Measurements from ENCODE around the gene BRF1.

The BRF1 gene

DNA sequence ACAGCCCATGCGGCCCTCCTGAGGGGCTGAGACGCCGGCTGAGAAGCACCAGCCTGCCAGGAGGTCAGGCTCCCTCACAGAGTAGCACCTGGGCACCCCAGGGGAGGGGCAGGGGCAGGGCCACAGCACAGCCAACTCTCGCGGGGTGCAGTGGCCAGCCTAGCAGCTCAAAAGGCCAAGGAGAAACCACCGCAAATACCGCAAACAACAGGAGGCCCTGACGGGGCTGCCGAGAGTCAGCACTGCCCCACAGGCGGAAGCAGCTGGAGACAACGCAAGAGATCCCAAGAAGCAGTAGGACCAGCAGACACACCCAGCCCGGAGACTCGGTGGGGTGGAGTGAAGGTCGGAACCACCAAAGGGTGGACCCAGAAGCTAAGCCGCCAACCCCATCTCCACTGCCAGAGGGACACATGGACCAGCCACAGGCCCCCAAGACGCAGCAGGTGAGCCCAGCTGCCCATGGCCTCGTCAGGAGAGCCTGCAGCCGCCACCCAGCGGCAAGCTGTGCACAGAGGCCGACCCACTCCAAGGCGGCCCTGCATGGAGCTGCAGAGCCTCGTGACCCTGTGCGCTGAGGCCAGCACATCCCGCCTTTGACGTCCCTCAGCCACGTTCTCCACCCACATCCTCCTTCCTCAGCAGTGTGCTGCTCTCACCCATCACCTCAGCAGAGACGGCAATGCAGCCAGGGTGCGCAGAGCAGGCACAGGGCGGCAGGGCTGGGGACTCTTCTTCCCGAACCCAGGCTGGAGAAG is 84.1 kb downstream of the BRF1 start:
- Histone ChIP-seq H3K4me2 (ENCODE audit: low read length) (no peak overlapping the region), H3K36me3 (ENCODE audit: insufficient read depth, low read length) (peaks cover 23% of the 10 kb centered on the region), H3K4me3 (ENCODE audit: low read length) (no peak overlapping the region), H3K9me3 (replicated peaks; ENCODE audit: low read length) (no peaks in the 10 kb centered on the region), H3K27me3 (ENCODE audit: control insufficient read depth, insufficient read depth, low read length) (no peaks in the 10 kb centered on the region), H3K9ac (ENCODE audit: low read depth, low read length) (no peak overlapping the region), H3K4me1 (ENCODE audit: control insufficient read depth, insufficient read depth, low read length) (no peaks in the 10 kb centered on the region)

- Histone ChIP-seq H3K9me3 (replicated peaks; ENCODE audit: low read length) (no peaks in the 10 kb centered on the region), H3K4me3 (ENCODE audit: low read length) (no peak overlapping the region), H3K4me1 (ENCODE audit: control insufficient read depth, insufficient read depth, low read length) (no peaks in the 10 kb centered on the region), H3K27me3 (ENCODE audit: control insufficient read depth, insufficient read depth, low read length) (no peaks in the 10 kb centered on the region), H3K9ac (ENCODE audit: low read depth, low read length) (no peak overlapping the region), H3K4me2 (ENCODE audit: low read length) (no peak overlapping the region), H3K36me3 (ENCODE audit: insufficient read depth, low read length) (peaks cover 14% of the 10 kb centered on the region)
Observed at GRCh38 chr14:105215602-105216001, 85.2 kb downstream of the BRF1 start.

GRCh38 chr14:105214324-105214915 is 86.4 kb downstream of the BRF1 start:
- Histone ChIP-seq H3K4me3 (ENCODE audit: low read length) (no peak overlapping the region), H3K27me3 (ENCODE audit: control insufficient read depth, insufficient read depth, low read length) (no peaks in the 10 kb centered on the region), H3K36me3 (ENCODE audit: insufficient read depth, low read length) (peaks cover 12% of the 10 kb centered on the region), H3K9ac (ENCODE audit: low read depth, low read length) (no peak overlapping the region), H3K4me1 (ENCODE audit: control insufficient read depth, insufficient read depth, low read length) (no peaks in the 10 kb centered on the region), H3K4me2 (ENCODE audit: low read length) (no peak overlapping the region), H3K9me3 (replicated peaks; ENCODE audit: low read length) (no peaks in the 10 kb centered on the region)

- no peaks in the 10 kb centered on the region for H3K9me3 ChIP-seq (replicated peaks; ENCODE audit: low read length)
- H3K4me3 ChIP-seq (ENCODE audit: low read length): no peak overlapping the region
- no peaks in the 10 kb centered on the region for H3K4me1 ChIP-seq (ENCODE audit: control insufficient read depth, insufficient read depth, low read length)
- H3K4me2 ChIP-seq (ENCODE audit: low read length): no peak overlapping the region
- H3K36me3 ChIP-seq (ENCODE audit: insufficient read depth, low read length): peaks cover 4% of the 10 kb centered on the region
- no peaks in the 10 kb centered on the region for H3K27me3 ChIP-seq (ENCODE audit: control insufficient read depth, insufficient read depth, low read length)
- no peak overlapping the region for H3K9ac ChIP-seq (ENCODE audit: low read depth, low read length)
Observed at GRCh38 chr14:105213361-105213760, 87.4 kb downstream of the BRF1 start.

DNA sequence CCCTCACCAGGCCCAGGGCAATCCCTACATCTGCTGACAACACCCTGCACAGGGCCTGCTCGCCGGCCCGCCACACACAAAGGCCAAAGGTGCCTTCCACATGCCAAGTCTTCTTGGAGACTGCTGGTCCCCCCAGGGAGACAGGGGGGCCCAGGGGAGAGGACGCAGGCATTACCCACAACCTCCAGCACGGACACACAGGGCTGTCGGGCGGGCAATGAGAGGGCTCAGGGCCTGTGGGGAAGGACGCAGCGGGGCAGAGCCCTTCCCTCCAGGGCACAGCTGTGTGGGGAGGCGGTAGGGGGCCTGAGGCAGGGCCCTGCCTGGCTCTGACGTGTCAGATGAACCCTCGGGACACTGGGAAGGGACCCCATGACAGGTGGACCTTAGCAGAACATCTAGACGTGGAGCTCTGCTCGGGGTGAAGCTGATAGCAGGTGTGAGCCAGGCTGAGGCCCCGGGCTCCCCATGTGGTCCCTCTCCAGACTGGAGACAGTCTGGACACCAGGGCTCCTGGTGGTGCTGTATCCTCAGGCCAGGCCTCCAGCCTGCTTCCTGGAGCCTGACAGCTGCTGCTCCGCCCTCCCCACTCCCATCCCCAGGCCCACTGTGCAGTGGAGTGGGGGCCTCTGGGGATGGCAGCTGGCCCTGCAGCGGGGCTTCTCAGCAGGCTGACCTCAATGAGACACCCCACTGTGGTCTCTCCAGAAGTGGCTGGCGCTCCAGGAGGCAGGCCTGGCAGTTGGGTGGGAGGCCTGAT is 88.1 kb downstream of the BRF1 start:
- Histone ChIP-seq H3K4me3 (ENCODE audit: low read length) (no peak overlapping the region), H3K4me2 (ENCODE audit: low read length) (no peak overlapping the region), H3K36me3 (ENCODE audit: insufficient read depth, low read length) (peaks cover 4% of the 10 kb centered on the region), H3K9me3 (replicated peaks; ENCODE audit: low read length) (no peaks in the 10 kb centered on the region), H3K27me3 (ENCODE audit: control insufficient read depth, insufficient read depth, low read length) (no peaks in the 10 kb centered on the region), H3K9ac (ENCODE audit: low read depth, low read length) (no peak overlapping the region), H3K4me1 (ENCODE audit: control insufficient read depth, insufficient read depth, low read length) (no peaks in the 10 kb centered on the region)

- Histone ChIP-seq H3K4me3 (ENCODE audit: low read length) (no peak overlapping the region), H3K4me1 (ENCODE audit: control insufficient read depth, insufficient read depth, low read length) (no peaks in the 10 kb centered on the region), H3K9me3 (replicated peaks; ENCODE audit: low read length) (no peaks in the 10 kb centered on the region), H3K36me3 (ENCODE audit: insufficient read depth, low read length) (no peaks in the 10 kb centered on the region), H3K9ac (ENCODE audit: low read depth, low read length) (no peak overlapping the region), H3K27me3 (ENCODE audit: control insufficient read depth, insufficient read depth, low read length) (no peaks in the 10 kb centered on the region), H3K4me2 (ENCODE audit: low read length) (no peak overlapping the region)
Observed at GRCh38 chr14:105211758-105212089, 89.1 kb downstream of the BRF1 start.

DNA sequence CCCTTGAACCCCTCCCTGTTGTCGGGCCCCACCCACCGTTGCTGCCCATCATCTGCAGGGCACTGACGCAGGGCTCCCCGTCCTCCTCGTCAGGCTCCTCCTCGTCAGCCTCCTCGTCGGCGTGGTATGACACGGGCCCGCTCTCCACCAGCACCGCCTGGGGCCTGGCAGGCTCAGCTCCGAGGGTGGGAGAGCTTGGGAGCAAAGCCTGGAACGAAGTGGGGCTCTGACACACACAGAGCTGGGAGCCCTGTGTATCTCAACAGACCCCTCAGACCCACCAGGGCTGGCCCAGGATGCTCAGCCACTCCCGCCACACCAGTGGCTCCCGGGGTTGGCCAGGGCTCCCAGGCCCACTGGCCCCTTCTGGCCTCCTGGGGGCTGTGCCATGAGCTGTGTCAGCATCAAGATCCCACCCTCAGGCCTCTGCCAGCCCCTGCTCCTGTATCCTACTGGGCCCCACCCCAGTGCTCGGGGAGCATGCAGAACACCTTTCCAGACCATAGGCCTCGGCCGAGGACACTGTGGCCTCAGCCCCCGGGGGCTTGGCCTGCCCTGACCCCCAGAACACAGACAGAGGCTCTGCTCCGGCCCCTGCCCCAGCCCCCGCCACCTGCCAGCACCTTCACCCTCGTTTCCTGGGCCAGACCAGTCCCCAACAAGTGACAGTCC is 89.6 kb downstream of the BRF1 start:
- Histone ChIP-seq H3K4me1 (ENCODE audit: control insufficient read depth, insufficient read depth, low read length) (no peaks in the 10 kb centered on the region), H3K9ac (ENCODE audit: low read depth, low read length) (no peak overlapping the region), H3K9me3 (replicated peaks; ENCODE audit: low read length) (no peaks in the 10 kb centered on the region), H3K27me3 (ENCODE audit: control insufficient read depth, insufficient read depth, low read length) (no peaks in the 10 kb centered on the region), H3K4me2 (ENCODE audit: low read length) (no peak overlapping the region), H3K4me3 (ENCODE audit: low read length) (no peak overlapping the region), H3K36me3 (ENCODE audit: insufficient read depth, low read length) (no peaks in the 10 kb centered on the region)

DNA sequence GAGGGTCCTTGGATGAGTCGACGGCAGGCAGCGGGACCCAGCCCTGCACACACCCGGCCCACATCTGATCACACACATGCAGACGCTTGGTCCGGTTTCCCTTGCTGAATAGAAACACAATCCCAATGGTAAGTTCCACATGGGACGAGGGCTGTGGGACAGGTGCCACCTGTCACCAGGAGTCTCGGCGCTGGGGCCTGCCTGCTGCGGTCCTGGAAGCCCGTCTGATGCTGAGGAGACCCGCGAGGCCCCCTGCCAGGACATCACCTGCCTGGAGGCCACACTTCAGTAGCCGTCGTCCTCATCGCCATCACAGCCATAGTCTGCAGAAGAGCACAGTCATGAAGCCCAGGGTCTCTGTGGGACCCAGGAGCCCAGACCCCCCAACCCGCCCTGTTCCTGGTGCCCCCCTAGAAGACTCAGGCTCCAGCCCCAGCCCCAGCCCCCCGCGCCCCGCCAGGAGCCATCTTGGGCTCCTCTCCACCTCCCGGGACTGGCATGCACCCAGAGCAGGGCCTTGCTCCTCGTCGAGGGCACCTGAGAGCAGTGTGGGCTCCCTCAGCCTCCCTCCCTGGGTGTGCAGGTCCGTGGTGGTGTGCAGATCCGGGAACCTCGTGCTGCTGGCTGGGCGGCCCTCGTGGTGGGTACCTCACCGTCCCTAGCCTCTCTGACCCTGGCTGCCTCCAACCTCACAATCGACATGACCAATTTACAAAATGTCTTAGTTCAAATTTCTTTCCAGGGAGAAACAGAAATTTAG is 90.4 kb downstream of the BRF1 start:
- H3K4me2 ChIP-seq (ENCODE audit: low read length): no peak overlapping the region
- H3K9me3 ChIP-seq (replicated peaks; ENCODE audit: low read length): no peaks in the 10 kb centered on the region
- no peak overlapping the region for H3K4me3 ChIP-seq (ENCODE audit: low read length)
- H3K4me1 ChIP-seq (ENCODE audit: control insufficient read depth, insufficient read depth, low read length): no peaks in the 10 kb centered on the region
- no peak overlapping the region for H3K9ac ChIP-seq (ENCODE audit: low read depth, low read length)
- H3K36me3 ChIP-seq (ENCODE audit: insufficient read depth, low read length): no peaks in the 10 kb centered on the region
- H3K27me3 ChIP-seq (ENCODE audit: control insufficient read depth, insufficient read depth, low read length): no peaks in the 10 kb centered on the region

DNA sequence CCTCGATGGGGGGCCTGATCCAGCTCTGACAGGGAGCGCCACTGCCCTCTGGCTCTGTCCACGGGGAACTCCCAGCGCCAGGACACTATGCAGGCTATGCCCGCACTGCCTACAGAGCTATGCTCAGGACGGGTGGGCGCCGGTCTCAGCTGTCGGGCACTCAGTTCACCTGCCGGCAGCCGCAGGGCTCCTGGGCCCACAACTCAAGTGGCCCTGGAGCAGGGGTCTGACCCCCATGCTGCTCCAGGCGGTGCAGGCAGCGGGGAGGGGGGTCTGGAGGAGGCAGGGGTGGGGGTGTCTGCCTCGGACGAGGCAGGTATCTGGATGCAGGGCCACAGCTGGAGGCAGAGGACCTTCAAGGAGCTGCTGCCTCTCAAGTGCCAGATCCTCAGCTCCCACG is 91.2 kb downstream of the BRF1 start:
- Histone ChIP-seq H3K4me1 (ENCODE audit: control insufficient read depth, insufficient read depth, low read length) (peaks cover 2% of the 10 kb centered on the region), H3K27me3 (ENCODE audit: control insufficient read depth, insufficient read depth, low read length) (no peaks in the 10 kb centered on the region), H3K36me3 (ENCODE audit: insufficient read depth, low read length) (no peaks in the 10 kb centered on the region), H3K9me3 (replicated peaks; ENCODE audit: low read length) (no peaks in the 10 kb centered on the region), H3K4me2 (ENCODE audit: low read length) (no peak overlapping the region), H3K9ac (ENCODE audit: low read depth, low read length) (no peak overlapping the region), H3K4me3 (ENCODE audit: low read length) (no peak overlapping the region)

DNA sequence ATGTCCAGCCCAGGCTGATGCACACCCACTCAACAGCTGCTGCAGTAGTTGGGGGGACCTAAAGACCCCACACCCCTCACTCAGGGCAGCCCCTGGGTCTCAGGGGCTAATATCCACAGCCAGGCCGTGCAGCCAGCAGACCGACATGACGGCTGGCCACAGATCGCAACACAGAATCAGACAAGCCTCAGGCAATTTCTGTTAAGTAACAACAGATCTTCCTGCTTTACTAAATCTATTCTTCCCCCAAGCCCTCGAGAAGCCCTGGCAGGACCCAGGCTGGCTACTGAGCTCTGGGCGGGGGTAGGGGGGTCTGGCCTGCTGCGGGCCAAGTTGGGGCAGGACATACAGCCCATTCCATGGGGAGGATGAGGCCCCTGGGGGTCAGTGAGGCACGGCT is 91.7 kb downstream of the BRF1 start:
- Histone ChIP-seq H3K27me3 (ENCODE audit: control insufficient read depth, insufficient read depth, low read length) (no peaks in the 10 kb centered on the region), H3K36me3 (ENCODE audit: insufficient read depth, low read length) (no peaks in the 10 kb centered on the region), H3K9ac (ENCODE audit: low read depth, low read length) (no peak overlapping the region), H3K4me3 (ENCODE audit: low read length) (no peak overlapping the region), H3K4me2 (ENCODE audit: low read length) (no peak overlapping the region), H3K4me1 (ENCODE audit: control insufficient read depth, insufficient read depth, low read length) (peaks cover 7% of the 10 kb centered on the region), H3K9me3 (replicated peaks; ENCODE audit: low read length) (no peaks in the 10 kb centered on the region)

DNA sequence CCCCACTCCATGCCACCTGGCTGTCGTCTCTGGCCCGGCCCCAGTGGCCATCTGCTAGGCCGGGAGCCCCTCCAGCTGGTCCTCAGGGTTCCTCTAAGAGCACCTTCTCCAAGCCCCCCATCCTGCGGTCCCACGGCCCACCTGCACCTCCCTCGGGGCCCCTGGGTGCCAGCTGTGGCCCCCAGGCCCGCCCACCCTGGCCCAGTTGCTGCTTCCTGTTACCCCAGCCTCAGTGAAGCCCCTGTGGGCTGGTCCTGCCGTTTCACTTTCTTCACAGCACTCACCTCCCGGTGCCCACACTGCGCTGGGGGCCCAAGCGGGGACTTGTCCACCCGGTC is 92.1 kb downstream of the BRF1 start:
- Histone ChIP-seq H3K4me1 (ENCODE audit: control insufficient read depth, insufficient read depth, low read length) (peaks cover 7% of the 10 kb centered on the region), H3K4me2 (ENCODE audit: low read length) (no peak overlapping the region), H3K36me3 (ENCODE audit: insufficient read depth, low read length) (no peaks in the 10 kb centered on the region), H3K9me3 (replicated peaks; ENCODE audit: low read length) (no peaks in the 10 kb centered on the region), H3K4me3 (ENCODE audit: low read length) (no peak overlapping the region), H3K27me3 (ENCODE audit: control insufficient read depth, insufficient read depth, low read length) (no peaks in the 10 kb centered on the region), H3K9ac (ENCODE audit: low read depth, low read length) (no peak overlapping the region)
